Fibroblast of peridontal ligament (primary cell): ENCODE measurements around the gene ARFIP2.
A peak's percentile ranks its signal among the peaks of the same experiment; 100 is the strongest.

Source experiments
- DNase-seq: peaks from one replicate; pipeline ENCODE4 v3.0.0-alpha.2; 2010; ENCODE audit errors: extremely low read depth

The ARFIP2 gene

GRCh38 chr11:6482441-6482840, 1.3 kb upstream of the ARFIP2 start:
- no peak for DNase-seq

GRCh38 chr11:6481924-6482275, 769 bp upstream of the ARFIP2 start:
- peak; percentile 9 for DNase-seq

DNA sequence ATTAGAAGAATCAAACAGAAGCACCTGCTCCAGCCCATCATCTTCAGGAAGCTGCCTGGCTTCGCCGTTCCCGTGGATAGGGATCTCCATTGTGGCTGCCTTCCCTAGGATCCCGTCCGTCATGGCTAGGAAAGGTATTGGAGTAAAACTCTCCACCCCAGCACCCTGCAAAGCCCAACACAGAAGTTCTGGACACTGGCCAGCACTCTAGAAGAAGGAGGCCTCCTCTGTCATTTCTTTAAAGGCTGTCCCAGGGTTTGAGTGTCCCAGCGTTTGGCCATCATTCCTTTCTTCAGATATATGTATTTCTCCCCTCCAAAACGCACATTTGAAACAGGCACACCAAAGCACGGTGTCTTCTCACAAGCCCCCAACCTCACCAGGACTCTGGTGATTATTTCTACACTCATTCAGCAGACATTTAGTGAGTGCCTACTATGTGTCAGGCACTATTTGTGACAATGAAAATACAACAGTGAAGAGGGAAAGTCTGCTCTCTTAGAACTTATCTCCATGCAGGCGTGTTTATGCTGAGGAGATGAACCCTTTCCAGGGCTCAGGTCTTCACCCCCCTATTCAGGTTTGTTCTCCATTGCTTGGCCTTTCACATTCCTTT, 724 bp downstream of the ARFIP2 start:
- peak; percentile 25 for DNase-seq

GRCh38 chr11:6476571-6476970, 4.6 kb downstream of the ARFIP2 start:
- DNase-seq, result no peak

DNA sequence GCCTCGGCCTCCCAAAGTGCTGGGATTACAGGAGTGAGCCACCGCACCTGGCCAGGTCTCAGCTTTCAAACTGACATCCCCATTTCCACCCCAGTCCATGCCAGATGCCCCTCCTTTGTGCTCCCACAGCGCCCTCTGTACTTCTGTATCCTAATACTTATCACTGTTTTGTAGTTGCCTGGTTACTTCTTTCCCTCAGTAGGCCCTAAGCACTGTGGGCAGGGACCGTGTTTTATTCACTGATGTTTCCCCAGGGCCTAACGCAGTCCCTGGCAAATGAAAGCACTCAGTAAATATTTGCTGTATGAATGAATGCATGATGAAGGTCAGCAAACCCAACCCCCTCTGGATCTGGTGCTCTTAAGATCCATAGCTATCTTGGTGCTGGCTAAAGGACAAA, 5.2 kb downstream of the ARFIP2 start:
- DNase-seq, result no peak

DNA sequence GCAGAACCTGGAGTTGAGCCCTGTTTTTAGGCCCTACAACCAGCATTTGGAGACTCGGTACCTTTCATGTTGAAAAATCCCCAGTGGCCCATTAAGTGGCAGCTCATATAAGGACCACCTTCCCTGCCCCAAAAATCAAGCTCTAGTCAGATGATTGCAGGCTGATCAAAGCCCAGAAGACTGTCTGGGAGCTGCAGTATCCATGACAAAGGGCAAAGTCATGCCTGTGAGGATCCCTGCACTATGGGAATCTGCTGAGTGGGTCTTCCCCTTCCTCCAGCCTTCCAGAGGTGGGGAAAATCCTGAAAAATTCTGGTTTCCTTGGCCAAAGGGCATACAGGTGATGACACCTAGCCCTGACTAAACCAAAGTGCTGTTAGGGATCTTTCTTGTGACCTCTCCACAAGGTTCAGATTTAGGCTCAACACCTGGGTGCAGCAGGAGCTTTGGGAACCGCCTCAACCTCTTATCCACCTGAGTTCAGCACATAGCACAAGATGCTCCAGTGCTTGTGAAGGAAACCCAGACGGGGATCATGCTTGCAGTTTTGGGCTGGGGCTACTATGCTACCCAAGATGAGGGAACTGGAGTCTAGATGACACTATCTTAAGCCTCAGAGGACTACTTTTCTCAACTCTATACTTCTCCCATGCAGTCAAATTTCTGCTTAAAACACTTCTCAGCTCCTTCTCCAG, 6.2 kb downstream of the ARFIP2 start:
- DNase-seq, result no peak

- DNase-seq, result no peak
These were observed 6.7 kb downstream of the ARFIP2 start for GRCh38 chr11:6474413-6474792.

GRCh38 chr11:6473451-6474412, 7.4 kb downstream of the ARFIP2 start, which contains the start of gene TRIM3:
Gene TRIM3 (minus strand): TSS chr11:6473941. CDS start chr11:6465695, 8,246 bp downstream.
- DNase-seq, result peak; percentile 74

- no peak for DNase-seq
These were observed 8.2 kb downstream of the ARFIP2 start for GRCh38 chr11:6472934-6473333.

DNA sequence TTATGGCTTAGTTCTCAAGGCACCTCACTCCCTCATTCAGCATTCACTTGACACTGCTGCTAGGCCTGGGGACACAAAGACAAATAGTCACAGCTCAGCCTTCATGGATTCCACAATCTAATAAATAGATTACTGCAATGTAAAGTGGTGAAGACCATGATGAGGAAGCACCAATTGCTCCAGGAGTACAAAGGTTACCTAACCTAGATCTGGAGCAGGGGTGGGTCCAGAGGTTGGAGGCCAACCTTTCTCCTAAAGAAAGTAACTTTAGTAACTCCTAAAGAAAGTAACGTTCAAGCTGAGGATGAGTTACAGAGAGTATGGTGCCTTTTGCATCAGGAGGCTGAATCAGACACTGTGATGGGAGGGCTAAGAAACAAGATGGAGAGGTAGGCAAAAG, 11.5 kb downstream of the ARFIP2 start:
- no peak for DNase-seq

DNA sequence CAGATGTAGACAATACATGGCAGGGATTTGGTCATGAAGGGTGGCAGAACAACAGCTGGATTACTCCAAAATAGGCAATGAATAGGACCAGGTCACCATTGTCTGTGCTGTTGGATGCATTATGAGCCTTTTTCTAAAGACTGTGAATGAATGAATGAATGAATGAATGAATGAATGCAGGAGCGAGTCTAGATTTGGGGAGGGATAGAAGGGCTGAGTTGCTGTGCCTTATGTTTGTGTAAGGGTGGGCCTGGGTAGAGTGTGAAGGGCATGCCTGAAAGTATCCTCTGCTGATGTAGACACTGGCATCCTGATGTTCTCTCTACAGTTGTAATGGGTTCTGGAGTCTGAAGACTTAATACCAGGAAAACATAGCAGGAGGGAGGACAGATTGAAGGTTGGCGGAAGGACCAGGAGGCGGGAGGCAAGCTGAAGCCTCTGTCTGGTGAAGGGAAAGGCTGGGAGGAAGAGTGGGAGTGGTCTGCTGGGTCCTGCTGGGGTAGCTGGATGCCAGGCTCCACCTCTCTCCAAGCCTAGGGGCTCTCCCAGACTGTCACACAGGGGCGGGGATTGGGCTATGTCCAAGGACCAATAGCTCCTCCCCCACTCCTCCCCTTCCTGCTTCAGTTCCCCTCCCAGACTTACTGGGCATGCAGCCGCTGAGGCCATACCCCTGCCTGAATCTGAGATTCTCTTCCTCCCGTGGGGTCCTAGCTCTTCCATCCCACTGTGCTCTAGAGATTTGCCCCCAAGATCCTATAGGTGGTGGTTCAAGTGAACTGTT, 12.2 kb downstream of the ARFIP2 start:
- DNase-seq, result peak; percentile 52

DNA sequence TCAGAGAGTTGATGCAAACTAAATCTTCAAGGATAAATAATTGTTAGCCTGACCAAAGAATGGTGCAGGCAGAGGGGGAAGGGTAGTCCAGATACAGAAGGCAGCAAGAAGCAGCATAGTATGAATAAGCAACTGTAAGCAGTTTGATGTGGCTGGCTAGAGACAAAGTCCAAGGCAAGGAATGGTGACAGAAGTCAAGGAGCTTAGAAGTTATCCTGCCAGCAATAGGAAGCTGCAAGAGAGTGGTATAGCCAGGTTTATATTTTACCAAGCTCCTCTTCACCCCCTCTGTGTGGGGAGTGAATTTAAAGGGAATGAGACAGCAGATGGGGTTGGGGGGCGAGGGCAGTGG, 22.1 kb downstream of the ARFIP2 start:
- DNase-seq, result no peak

GRCh38 chr11:6458352-6459098, 22.6 kb downstream of the ARFIP2 start:
- DNase-seq, result no peak

GRCh38 chr11:6457581-6458320, 23.4 kb downstream of the ARFIP2 start:
- DNase-seq, result no peak

GRCh38 chr11:6456361-6457073, 24.6 kb downstream of the ARFIP2 start:
- no peak for DNase-seq

- DNase-seq, result no peak
These were observed 26.1 kb downstream of the ARFIP2 start for GRCh38 chr11:6455070-6455469.

DNA sequence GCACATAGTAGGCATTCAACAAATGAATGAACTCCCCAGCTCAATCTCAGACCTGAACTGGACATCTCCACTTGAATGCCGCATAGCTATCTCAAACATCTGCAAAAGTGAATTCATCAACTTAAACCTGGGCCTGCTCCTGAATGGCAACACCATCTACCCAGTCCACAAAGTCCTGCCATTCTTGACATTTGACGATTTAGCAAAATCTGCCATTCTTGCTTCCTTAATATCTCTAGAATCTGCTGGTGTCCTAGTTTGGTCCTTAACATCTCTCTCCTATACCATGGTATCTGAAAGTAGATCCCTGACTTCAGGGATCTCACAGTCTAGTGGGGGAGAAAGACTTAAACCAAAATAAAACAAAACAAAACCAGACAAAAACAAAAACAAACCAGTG, 28.0 kb downstream of the ARFIP2 start:
- no peak for DNase-seq

DNA sequence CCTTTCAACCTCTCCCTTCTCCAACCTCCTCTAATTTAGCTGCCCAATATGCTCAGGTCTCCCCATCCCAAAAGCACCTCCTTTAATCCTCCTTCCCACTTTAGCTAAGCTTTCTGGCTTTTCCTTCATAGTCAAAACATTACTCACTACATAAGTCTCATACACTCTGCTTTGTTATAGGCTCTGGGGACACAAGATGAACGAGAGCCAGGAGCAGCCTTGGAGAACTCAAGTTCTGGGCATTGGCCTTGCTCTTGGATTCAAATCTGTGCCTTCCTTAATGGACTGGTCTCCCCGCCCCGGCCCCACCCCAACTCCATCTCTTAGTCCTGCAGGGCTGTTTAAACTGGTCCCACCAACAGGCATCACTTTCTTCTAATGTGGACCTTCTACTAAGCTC, 28.9 kb downstream of the ARFIP2 start:
- peak; percentile 82 for DNase-seq

DNA sequence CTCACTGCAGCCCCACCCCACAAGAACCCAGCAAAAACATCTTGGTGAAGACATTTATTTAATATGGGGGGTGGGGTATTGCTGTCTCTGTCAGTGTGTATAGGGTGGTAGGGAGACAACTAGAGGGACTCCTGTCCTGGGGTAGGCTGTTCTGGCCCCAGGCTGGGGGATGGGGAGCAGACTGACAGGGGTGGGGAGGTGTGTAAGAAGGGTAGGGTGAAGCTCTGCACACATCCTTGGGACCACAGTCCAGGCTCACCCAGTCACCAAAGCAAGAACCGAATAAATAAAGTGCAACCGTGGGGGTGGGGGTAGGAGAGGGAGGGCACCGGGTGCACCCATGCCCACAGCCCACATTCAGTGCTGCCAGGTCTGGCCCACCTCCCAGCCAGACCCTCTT, 32.6 kb downstream of the ARFIP2 start:
- no peak for DNase-seq
